DND-41 (cell line): Measurements from ENCODE around the gene FAM83C.

Experiments
- ATAC-seq: fragments of 200-7000 bp; cut with Tn5 transposase; 3 replicates; pipeline ENCODE4 v1.9.1; 2021; ENCODE audit warnings: low read depth; ENCODE audit not compliant: insufficient read depth
- DNase-seq: peaks from one replicate; pipeline ENCODE4 v3.0.0-alpha.2; 2020
- H2AFZ ChIP-seq: 2 replicates; pipeline ENCODE4 v1.6.0; 2012; ENCODE audit warnings: low read depth, low read length
- H3K27ac ChIP-seq: 2 replicates; pipeline ENCODE4 v1.5.1; 2012; ENCODE audit warnings: low read length, inconsistent platforms
- H3K27me3 ChIP-seq: fragments of 200-600 bp; sonication (generic); 2 replicates; pipeline ENCODE4 v1.6.0; 2012; ENCODE audit warnings: low read length, mild to moderate bottlenecking, inconsistent platforms; ENCODE audit not compliant: insufficient read depth, poor library complexity
- H3K36me3 ChIP-seq: 2 replicates; pipeline ENCODE4 v1.5.1; 2012; ENCODE audit warnings: low read length, inconsistent platforms; ENCODE audit not compliant: insufficient read depth
- H3K4me1 ChIP-seq: 2 replicates; pipeline ENCODE4 v1.5.1; 2012; ENCODE audit warnings: mild to moderate bottlenecking, low read length; ENCODE audit not compliant: insufficient read depth
- H3K4me2 ChIP-seq: 2 replicates; pipeline ENCODE4 v1.6.0; 2012; ENCODE audit warnings: mild to moderate bottlenecking, moderate library complexity, low read length, inconsistent platforms; ENCODE audit not compliant: insufficient read depth
- H3K4me3 ChIP-seq, 2 experiments: fragments of 200-600 bp in 1 of 2; shearing (Covaris generic) in 1 of 2; 2 replicates each; pipeline ENCODE4 v1.5.1; 2012 to 2016; ENCODE audit warnings: inconsistent platforms in 2 of 2, low read length in 2 of 2, mild to moderate bottlenecking in 2 of 2, low read depth in 1 of 2, moderate library complexity in 1 of 2
- H3K79me2 ChIP-seq: 2 replicates; pipeline ENCODE4 v1.6.0; 2012; ENCODE audit warnings: low read length, inconsistent platforms; ENCODE audit not compliant: insufficient read depth
- H3K9ac ChIP-seq: 2 replicates; pipeline ENCODE4 v1.6.0; 2012; ENCODE audit warnings: low read depth, mild to moderate bottlenecking, inconsistent platforms, low read length, moderate library complexity
- H3K9me3 ChIP-seq: 2 replicates; pipeline ENCODE4 v1.5.1; 2012; ENCODE audit warnings: low read length, moderate library complexity, mild to moderate bottlenecking, inconsistent platforms; ENCODE audit not compliant: insufficient read depth, severe bottlenecking
- H4K20me1 ChIP-seq: 2 replicates; pipeline ENCODE4 v1.6.0; 2012; ENCODE audit warnings: low read length; ENCODE audit not compliant: insufficient read depth
- EZH2 ChIP-seq: IDR thresholded peaks from 3 replicates; pipeline ENCODE4 v1.6.1; 2012; ENCODE audit warnings: borderline replicate concordance, low read depth, mild to moderate bottlenecking, moderate library complexity, low read length, inconsistent platforms; ENCODE audit not compliant: severe bottlenecking
- TF ChIP-seq, protein P1 (sequence below): IDR thresholded peaks from 2 replicates; pipeline ENCODE4 v1.5.1; 2012; ENCODE audit warnings: borderline replicate concordance, low read length, moderate library complexity, mild to moderate bottlenecking; ENCODE audit not compliant: poor library complexity, severe bottlenecking; ENCODE audit errors: extremely low read depth

FAM83C gene

DNA sequence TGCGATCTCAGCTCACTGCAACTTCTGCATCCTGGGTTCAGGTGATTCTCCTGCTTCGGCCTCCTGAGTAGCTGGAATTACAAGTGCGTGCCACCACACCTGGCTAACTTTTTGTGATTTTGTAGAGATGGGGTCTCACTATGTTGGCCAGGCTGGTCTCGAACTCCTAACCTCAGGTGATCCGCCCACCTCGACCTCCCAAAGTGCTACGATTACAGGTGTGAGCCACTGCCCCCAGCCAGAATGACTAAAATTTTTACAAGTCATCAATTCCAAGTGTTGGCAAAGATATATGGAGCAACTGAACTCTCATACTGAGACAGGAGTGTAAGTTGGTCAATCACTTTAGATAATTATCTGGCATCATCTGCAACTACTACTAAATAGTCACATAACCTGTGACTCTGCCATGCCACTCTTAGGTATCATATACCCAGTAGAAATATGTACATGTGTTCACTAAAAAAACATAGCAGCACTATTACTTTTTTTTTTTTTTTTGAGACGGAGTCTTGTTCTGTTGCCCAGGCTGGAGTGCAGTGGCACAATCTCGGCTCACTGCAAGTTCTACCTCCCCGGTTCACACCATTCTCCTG, 10.6 kb downstream of the FAM83C start:
- Histone ChIP-seq H3K36me3 (peaks cover 28% of the 10 kb centered on the region), H3K9ac (no peak overlapping the region), H3K4me2 (no peak overlapping the region), H2AFZ (no peak overlapping the region), H3K4me1 (peaks cover 35% of the 10 kb centered on the region), H3K79me2 (peaks cover 28% of the 10 kb centered on the region), H3K9me3 (no peaks in the 10 kb centered on the region), H3K4me3 (no peak overlapping the region), H3K27ac (no peak overlapping the region), H3K27me3 (peaks cover 10% of the 10 kb centered on the region), H4K20me1 (peaks cover 12% of the 10 kb centered on the region; the same call in 1 of the 2 replicates)
- DNase-seq (no peak), ATAC-seq (no peak)
- TF ChIP-seq, protein P1, sequence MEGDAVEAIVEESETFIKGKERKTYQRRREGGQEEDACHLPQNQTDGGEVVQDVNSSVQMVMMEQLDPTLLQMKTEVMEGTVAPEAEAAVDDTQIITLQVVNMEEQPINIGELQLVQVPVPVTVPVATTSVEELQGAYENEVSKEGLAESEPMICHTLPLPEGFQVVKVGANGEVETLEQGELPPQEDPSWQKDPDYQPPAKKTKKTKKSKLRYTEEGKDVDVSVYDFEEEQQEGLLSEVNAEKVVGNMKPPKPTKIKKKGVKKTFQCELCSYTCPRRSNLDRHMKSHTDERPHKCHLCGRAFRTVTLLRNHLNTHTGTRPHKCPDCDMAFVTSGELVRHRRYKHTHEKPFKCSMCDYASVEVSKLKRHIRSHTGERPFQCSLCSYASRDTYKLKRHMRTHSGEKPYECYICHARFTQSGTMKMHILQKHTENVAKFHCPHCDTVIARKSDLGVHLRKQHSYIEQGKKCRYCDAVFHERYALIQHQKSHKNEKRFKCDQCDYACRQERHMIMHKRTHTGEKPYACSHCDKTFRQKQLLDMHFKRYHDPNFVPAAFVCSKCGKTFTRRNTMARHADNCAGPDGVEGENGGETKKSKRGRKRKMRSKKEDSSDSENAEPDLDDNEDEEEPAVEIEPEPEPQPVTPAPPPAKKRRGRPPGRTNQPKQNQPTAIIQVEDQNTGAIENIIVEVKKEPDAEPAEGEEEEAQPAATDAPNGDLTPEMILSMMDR, result no peak

DNA sequence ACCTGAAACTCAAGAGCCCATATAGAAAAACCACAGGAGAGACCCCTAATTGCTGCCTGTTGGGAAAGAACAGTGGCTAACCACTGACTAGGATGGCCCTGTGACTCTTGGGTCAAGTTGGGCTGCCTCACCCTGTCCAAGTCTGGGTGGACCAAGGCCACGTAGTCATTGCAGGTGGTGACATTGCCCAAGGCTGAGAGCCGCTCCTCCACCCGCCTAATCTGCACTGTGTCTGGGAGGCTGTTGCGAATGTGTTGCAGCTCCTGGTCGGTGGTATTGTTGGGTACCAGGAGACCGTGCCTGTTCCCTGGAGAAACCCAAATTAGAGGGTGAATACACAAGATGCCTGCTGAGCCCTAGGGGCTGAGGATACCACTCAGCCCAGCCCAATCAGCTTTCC, 11.7 kb downstream of the FAM83C start:
- Histone ChIP-seq H3K9ac (no peak overlapping the region), H2AFZ (no peak overlapping the region), H3K4me1 (peaks cover 40% of the 10 kb centered on the region), H3K4me2 (no peak overlapping the region), H3K36me3 (peaks cover 32% of the 10 kb centered on the region), H3K9me3 (no peaks in the 10 kb centered on the region), H3K27me3 (peaks cover 10% of the 10 kb centered on the region), H3K27ac (no peak overlapping the region), H4K20me1 (peaks cover 12% of the 10 kb centered on the region; the same call in 1 of the 2 replicates), H3K4me3 (no peak overlapping the region), H3K79me2 (peaks cover 28% of the 10 kb centered on the region)
- no peak for TF ChIP-seq EZH2
- TF ChIP-seq, protein P1, result no peak
- DNase-seq (no peak), ATAC-seq (no peak)

DNA sequence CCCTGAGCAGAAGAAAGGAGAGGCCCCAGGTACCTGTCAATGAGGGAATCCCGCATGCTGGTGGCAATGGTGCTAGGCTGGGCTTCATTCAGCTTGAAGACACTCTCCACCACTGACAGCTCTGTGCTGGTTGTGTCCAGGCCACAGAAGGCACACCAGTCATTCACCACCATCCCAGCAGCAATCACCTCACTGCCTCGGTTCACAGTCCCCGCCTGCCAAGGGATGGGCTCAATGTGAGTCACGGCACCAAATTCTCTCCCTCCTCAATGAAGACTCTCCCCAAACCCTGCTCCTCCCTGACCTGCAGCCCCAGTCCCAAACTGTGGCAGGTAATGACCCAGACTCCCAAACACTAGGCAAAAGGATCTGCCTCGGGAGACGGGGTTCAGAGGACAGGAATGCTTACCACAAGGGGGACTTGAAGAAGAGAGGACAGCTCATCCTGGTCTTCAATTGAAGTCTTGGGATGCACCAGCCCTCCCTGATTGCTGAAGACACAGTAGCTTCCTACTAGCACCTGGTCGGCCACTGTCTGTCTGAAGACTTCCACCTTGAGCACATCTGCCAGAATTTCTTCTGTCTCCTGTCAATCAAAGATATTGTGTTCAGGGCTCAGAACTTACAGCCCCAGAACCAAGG, 12.6 kb downstream of the FAM83C start:
- TF ChIP-seq, protein P1, result no peak
- TF ChIP-seq EZH2, result no peak
- Histone ChIP-seq H3K79me2 (peaks cover 28% of the 10 kb centered on the region), H3K36me3 (peaks cover 32% of the 10 kb centered on the region), H3K27me3 (peaks cover 8% of the 10 kb centered on the region), H2AFZ (no peak overlapping the region), H3K9me3 (no peaks in the 10 kb centered on the region), H4K20me1 (peaks cover 16% of the 10 kb centered on the region), H3K4me2 (no peak overlapping the region), H3K9ac (no peak overlapping the region), H3K27ac (no peak overlapping the region), H3K4me3 (no peak overlapping the region), H3K4me1 (peaks cover 33% of the 10 kb centered on the region)
- ATAC-seq, result no peak
- DNase-seq, result no peak
